ENCODE measurements around the gene UGT1A9.

DNA sequence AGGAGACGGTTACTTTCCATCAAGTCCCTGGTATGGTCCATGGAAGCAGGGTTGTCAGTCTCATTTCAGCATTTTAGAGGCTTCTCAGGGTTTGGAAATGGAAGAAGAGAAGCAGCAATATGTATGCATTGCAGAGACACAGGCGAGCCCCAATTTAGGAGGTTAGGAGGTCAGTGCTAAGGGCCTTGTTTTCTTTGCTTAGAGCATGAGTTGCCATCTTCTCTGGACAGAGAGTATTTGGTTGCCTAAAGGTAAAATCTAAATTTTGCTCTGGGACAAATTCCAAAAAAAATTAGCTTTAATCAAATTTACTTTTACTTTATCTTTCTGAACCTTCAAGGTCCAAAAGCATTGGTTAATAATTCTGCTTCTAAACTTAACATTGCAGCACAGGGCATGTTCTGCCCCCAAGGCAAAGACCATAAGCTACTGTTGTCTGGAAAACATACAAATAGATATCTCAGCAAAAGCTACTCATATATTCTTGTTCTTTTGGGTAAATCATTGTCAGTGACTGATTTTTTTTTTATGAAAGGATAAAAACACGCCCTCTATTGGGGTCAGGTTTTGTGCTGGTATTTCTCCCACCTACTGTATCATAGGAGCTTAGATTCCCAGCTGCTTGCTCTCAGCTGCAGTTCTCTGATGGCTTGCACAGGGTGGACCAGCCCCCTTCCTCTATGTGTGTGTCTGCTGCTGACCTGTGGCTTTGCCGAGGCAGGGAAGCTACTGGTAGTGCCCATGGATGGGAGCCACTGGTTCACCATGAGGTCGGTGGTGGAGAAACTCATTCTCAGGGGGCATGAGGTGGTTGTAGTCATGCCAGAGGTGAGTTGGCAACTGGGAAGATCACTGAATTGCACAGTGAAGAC lies at the start of gene UGT1A9:
- TF ChIP-seq EP300 (IDR thresholded peaks at IDR 0.05) (no peak), POLR2A (IDR thresholded peaks at IDR 0.05) (no peak)
- TF ChIP-seq, protein P1, sequence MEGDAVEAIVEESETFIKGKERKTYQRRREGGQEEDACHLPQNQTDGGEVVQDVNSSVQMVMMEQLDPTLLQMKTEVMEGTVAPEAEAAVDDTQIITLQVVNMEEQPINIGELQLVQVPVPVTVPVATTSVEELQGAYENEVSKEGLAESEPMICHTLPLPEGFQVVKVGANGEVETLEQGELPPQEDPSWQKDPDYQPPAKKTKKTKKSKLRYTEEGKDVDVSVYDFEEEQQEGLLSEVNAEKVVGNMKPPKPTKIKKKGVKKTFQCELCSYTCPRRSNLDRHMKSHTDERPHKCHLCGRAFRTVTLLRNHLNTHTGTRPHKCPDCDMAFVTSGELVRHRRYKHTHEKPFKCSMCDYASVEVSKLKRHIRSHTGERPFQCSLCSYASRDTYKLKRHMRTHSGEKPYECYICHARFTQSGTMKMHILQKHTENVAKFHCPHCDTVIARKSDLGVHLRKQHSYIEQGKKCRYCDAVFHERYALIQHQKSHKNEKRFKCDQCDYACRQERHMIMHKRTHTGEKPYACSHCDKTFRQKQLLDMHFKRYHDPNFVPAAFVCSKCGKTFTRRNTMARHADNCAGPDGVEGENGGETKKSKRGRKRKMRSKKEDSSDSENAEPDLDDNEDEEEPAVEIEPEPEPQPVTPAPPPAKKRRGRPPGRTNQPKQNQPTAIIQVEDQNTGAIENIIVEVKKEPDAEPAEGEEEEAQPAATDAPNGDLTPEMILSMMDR (IDR thresholded peaks at IDR 0.05) = no peak

Data from gastroesophageal sphincter (tissue), 3 donors.